SKM-1 (cell line): ENCODE results near the gene EMC8.
"Not testable (repeated sequence)": the region's sequence is repeated elsewhere in the genome, so short reads cannot be mapped to it uniquely, and the experiment has no call there.

ENCODE experiments used
- DNase-seq: peaks from one replicate; lab custom pipeline; 2025; ENCODE audit not compliant: unreplicated experiment; lab: John Stamatoyannopoulos, UW

Gene EMC8

DNA sequence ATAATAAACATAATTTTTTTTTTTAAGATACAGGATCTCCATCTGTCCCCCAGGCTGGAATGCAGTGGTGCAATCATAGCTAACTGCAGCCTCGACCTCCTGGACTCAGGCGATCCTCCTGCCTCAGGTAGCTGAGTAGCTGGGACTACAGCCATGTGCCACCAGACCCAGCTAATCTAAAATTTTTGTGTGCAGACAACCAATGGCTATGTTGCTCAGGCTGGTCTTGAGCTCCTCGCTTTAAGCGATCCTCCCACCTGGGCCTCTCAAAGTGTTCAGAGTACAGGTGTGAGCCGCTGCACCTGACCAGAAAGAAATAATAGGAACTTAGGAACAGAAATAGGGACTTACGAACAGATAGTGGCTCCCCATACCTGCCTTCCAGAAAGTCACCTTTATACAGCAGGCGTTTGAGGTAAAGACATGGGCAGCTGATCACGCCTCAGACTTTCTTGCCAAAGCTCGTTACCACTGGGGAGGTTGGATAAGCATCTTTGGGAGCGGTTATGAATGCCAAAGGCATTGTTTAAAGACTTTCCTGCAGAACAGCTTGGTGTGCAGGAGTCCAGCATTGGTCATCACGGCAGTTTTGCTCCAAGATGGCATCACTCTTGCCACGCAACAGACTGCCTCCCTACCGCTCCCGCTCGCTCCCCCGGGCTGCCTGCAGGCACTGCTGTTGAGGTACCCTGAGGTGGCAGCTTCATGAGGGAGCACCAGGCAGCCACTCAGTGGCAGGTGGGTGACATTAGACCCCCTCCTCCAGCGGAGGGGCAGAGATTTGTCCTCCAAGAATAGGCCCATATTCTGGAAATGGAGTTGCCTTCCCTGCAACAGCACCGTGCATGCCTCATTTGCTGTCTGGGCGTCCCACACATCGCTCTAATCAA is 13.7 kb upstream of the EMC8 start:
- no peak for DNase-seq

DNA sequence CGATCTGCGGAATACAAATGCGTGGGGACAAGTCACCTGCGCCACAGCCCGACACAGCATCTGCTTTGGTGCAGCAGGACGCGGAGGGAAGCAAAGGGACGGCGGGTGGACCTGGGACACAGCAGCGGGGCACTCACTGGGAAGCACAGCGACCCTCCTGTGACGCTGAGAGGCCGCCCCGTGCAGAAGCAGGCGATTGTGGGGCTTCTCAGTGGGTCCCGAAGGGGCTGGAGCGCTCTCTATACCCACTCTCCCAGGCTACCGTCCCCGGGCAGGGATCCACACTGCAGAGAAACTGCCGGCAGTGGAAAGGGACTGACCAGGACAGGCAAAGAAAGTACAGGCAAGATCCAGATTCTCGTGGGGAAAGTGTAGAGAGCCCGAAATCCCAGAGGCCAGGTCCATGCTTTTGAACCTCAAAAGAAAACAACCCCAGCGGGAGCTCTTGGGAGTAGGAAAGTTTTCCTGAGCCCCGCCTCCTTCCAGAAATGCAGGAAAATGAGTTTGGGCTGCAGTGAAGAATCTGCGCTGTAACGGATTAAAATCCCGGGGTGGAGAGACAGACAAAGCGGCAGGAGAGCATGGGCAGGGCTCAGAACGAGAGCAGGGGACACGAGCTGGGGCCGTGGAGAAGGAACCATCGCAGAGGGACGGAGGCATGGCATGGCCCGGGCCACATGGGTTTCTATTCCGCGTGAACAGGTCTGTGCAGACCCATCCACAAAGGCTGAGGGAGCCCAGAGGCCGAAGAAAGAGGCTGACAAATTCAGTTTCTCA is 12.9 kb upstream of the EMC8 start:
- DNase-seq, result no peak

DNA sequence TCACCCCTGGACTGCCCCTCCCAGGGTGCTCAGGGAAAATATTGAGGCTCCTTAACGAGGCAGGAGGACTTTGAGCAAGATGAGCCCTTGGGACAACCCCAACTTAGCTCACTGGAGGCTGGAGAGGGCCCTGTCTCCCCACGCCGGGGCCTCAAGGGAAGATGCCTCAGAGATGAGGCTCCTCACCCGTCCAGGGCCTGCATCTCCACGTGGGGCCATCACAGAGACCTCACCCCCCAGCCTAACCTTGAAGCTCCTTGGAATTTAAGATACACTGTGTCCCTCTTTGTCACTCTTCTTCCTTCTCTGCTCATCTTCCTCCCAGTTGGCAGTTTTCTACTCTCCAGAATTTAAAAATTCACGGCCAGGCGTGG is 11.4 kb upstream of the EMC8 start:
- DNase-seq, result no peak

DNA sequence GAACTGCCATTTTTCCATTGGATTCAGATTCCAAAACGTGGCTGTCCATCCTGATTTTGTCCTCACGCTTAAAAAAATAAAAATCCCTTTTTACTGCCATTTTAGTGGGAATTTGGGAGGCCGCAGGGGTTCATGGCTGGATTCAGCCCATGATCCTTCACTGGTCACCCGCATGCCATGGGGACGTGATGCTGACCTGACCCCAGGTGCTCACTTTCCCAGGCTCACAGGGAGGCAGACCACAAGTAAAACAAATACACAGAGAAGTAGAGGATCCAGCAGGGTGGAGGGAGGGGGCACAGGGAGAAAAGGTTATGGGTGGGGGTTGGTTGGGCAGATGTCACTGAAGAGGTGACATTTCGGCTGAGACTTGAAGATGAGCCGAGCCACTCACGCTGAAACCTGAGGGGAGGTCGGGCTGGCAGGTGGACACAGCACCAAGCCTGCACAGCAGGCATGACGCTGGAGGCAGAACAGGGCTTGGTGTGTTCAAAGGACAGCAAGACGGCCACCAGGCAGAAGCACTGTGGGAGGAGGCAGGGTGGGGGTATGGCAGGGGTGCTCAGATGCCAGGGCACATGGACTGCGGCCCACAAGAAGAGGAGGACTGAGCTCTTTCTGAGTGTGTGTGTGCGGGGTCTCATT is 10.9 kb upstream of the EMC8 start:
- DNase-seq, result no peak

DNA sequence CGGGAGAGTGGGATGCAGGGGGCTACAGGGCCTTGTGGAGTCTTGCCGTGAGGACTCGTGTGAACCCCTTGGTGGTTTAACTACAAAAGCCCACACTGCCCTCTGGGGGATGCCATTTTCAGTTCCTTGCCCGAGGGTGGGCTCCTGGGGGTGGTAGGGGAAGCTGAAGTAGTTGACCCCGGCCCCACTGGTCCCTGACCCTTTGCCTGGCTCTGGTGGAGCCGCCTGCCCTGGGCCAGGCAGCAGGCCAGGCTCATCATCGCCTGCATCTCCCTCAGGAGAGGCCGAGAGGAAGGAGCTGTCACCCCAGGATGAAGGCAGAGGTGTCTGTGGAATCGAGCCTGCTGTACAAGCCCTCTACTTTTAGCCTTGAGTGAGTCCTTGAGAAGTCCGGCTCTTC is 10.3 kb upstream of the EMC8 start:
- no peak for DNase-seq

DNA sequence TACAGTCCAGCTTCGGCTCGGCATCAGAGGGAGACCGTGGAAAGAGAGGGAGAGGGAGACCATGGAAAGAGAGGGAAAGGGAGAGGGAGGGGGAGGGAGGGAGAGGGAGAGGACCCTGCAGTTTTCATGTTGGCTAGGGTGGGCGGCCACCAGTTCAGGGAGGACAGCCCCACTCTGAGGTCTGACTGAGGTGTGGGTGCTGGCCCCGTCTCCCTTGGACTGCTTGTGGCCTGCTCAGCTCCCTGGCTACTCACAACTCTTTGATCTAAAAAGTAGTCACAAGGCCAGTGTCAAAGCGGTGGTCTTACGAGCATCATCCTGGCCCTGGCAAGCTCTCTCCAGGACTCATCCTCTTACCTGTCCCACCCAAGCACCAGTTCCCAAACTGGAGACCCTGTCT is 9.6 kb upstream of the EMC8 start:
- DNase-seq, result no peak

DNA sequence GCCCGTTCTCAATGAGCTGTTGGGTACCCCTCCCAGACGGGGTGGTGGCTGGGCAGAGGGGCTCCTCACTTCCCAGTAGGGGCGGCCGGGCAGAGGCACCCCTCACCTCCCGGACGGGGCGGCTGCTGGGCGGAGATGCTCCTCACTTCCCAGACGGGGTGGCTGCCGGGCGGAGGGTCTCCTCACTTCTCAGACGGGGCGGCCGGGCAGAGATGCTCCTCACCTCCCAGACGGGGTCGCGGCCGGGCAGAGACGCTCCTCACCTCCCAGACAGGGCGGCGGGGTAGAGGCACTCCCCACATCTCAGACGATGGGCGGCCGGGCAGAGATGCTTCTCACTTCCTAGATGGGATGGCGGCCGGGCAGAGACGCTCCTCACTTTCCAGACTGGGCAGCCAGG is 8.8 kb upstream of the EMC8 start:
- DNase-seq, result not testable (repeated sequence)

DNA sequence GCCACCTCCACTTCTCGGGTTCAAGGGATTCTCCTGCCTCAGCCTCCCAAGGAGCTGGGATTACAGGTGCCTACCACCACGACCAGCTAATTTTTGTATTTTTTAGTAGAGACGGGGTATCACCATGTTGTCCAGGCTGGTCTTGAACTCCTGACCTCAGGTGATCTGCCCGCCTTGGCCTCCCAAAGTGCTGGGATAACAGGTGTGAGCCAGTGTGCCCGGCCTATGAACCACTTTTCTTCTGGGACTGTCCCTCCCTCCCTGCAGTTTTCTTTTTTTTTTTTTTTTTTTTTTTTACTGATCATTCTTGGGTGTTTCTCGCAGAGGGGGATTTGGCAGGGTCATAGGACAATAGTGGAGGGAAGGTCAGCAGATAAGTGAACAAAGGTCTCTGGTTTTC is 8.0 kb upstream of the EMC8 start:
- not testable (repeated sequence) for DNase-seq

DNA sequence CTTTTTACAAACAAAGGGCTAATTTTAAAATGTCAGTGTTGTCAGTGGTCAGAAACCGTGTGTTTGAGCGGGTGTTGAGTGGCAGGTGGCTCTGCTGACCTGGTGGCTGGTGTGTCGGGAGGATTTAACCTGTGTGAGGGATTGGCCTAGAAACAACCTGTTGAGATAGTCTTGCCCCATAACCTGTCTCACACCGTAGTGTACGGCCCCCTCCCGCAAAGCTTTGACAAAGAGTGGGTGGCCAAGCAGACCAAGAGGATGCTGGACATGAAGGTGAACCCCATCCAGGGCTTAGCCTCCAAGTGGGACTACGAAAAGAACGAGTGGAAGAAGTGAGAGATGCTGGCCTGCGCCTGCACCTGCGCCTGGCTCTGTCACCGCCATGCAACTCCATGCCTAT is 7.2 kb upstream of the EMC8 start:
- no peak for DNase-seq

DNA sequence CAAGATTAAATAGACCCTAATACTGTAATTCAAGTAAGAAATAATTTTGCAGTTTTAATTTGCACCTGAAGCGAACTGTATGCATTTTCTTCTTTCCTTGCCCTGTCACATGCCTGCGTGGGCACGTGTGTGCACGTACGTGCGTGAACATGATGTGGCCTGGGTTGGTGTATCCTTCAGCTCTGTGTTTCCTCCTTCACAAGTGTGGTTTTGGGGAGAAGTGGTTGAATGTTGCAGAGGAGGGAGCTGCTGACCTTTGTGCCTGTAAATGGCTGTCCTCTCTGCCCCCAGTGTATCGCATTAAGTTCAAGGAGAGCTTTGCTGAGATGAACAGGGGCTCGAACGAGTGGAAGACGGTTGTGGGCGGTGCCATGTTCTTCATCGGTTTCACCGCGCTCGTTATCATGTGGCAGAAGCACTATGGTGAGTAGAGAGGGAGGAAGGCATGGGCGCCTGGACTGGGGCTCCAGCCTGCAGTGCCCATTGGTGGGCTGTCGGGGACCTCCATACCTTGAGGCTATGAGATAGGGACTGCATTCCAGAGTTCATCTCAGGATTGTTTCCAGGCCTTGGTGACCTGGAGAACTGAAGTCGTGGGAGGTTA is 6.2 kb upstream of the EMC8 start:
- no peak for DNase-seq

DNA sequence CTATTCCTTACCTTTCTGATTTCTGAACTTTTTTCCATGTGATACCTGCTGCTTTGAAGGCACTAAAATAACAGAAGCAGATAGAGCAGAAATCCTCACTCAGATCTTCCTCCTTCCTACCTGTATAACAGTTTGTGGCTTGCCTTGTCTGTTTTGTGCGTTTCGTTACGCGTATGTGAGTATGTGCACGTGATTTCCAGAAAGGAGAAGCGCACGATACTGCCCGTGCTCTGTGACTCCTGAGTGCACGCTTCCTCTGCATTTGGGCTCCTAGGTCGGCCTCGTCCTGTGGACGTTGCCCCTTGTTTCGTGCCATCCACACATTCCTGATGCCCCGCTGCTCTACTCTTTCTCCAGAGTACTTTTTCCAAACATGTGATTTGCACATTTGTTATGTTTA is 4.2 kb upstream of the EMC8 start:
- no peak for DNase-seq

DNA sequence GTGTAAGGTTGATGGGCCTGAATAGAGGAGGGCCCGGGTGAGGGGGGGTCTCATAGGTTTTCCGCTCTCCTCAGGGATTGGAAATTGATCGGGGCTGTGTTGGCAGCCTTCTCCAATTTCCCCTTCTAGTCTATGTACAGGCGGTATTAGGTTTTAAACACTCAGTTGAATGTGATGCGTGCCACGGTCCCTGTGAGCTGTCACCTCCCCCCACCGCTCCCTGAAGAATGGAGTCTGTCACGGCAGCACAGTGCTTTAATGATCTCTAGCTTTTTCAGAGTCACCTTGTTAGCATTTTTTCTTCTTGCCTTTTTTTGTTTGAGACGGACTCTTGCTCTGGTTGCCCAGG is 951 bp upstream of the EMC8 start:
- DNase-seq, result no peak

DNA sequence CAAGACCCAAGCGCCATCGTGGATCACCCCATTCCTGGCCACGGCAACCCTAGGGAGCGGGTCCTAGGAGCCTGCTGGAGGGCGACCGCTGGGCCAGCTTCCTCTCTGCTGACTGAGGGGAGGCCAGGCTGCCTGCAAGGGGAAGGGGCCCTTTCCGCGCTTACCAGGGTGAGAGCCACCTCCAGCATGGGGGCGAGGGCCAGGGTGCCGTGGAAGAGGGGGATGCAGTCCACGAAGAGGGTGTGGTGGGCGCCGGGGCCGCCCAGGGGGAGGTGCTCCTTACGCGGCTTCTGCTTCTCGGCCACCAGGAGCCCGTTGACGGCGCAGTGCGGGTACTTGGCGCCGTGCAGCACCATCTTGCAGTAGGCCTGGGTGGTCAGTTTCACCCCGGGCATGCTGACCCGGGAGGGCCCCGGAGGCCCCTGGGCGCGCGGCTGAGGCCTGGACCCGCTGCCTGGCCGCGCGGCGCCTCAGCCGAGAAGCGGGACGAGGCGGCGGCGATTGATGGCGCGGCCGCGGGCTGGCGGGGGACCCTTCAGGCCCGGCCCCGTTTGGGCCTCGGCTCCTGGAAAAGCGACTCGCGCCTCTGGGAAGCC is 345 bp downstream of the EMC8 start:
- DNase-seq, result no peak

DNA sequence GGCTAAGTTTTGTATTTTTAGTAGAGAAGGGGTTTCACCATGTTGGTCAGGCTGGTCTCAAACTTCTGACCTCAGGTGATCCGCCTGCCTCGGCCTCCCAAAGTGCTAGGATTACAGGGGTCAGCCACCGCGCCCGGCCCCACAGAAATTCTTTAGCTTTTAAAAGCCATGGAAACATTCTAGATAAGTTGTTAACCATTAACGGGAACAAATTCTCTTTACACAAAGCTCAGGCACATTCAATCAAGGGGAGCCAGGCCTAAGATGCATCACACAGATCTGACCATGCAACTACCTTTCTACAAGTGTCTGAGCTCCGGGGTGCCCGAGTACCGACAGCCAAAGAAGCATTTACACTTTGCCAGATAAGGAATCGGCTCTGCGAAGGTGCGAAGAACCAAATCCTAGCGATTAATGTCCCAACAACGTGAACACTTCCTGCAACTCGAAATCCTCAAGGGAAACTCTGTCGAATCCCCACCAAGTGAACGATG is 1.0 kb downstream of the EMC8 start:
- no peak for DNase-seq

DNA sequence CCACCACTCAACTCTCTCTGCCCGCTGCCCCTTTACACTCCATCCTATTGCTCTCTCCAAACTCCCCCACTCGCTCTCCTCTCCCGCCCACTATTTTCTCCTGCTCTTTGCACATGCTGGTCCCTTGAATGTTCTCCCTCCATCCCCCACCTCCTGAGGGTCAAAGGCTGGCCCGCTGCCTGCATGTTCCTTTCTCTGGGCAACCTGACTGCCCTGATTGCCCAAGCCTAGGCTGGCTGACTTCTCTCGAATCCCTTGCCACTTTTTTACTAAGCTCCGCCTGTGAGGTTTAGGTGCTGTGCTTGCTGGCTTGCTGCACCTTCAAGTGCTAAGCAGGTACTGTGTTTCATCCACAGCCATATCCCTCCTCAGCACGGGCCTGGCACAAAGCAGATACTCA is 2.7 kb downstream of the EMC8 start:
- DNase-seq, result no peak

DNA sequence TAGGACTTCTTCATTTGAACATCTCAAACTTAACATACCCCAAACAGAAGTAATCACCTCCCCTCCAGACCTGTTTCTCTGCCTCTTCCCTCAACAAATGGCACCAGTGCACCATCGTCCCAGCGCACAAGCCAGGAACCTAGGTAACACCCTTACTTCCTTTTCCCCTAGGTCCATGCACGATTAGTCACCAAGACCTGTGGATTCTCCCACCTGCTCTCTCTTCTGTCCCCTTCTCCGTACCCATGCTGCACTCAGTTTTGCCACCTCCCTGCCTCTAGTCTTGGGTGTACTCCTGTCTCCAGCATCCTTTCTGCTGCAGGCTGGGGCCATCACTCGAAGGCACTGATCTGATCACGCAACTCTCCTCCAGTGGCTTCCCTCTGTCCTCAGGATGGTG is 3.2 kb downstream of the EMC8 start:
- no peak for DNase-seq

DNA sequence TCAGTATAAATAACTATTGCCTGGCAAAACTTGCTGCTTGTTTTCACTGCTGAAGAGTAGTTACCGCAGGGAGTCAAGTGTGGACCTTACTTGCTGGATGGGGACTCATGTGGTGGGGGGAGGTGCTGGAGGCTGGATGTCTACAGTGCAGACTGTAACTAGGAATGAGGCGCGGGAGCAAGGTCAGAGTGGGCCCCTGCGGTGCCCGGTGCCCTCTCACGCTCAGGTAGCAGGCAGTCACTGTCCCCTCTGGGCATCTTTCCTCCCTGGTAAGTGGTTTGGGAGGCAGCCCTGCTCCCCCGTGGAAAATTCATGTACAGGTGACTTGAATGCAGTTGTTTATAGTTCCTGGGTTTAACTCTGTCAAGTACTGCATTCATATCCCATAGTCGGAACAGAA is 4.6 kb downstream of the EMC8 start:
- DNase-seq, result no peak

DNA sequence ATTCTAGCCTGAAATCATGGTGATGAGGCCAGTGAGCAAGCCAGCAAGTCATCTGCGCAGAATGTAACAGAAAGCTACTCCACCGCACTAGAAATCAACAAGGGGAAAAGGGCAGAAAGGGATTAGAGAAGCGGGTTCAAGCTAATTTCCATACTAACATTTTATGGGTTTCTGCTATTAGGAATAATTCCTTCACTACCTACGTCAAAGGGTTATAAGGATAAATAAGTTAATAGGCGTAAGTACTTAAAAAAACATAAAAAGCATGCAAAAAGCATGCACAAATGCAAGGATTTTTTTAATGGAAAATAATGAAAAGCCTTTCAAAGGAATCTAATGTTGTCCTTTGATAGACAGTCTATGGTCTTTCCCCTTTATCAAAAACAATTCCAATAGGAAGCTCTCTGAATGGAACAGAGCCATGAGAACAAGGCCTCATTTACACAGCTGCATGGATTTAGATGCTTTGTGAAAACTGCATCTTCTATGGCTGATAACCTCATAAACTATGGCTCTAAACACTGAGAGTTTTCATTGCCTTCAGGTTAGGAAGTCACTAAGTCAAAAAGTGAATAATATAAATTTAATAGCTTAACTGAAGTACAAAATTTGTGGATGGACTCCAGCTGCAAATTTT is 5.6 kb downstream of the EMC8 start:
- no peak for DNase-seq

DNA sequence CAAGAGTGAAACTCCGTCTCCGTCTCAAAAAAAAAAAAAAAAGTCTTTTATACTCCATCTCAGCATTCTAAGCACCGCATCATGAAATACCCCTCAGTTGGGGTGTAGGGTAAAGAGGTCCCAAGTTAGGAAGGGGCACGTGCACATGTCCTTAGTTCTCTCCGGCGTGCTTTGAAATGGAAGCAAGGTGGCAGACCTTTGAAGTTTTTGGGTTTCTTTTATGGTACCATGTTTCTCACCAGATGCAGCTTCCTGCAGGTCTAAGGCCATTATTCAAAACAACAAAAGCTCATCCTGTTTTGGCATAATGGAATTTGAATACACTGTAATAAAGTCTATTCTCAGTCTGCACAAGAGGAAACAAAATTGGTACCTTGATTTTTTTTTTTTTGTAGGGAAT is 9.6 kb downstream of the EMC8 start:
- no peak for DNase-seq

DNA sequence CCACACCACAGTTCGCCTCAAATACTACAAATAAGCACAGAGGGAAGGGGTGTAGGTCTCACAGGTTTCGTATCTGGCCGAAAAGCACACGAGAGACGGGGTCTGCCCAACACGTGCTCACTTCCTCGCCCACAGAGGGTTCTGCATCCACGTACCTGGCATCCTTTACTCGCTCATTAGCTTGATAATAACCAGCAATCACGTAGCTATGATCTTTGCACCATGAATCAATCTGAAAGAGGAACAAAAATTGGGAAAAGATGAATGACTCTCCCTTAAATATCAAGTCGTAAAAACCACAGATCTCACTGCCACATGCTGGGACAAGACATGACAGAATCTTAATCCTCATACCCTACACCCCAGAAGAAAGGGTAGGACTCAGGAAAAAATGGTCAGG is 10.5 kb downstream of the EMC8 start:
- no peak for DNase-seq

DNA sequence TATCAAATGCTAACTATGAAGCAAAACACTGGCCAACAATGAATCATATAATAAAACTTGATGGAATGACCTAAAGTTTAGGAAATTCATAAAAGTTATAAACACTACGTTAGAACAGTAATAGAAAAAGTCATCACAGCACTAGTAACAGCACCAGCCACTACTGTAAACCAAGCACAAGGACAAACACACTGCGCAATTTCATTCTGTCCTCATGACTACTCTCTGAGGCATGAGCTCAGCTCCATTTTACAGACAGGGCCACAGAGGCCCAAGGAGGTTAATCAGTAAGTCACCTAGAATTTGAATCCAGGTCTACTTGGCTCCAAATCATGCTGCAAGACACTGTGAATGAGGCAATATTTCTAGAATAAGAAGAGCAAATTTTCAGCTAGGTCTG is 13.4 kb downstream of the EMC8 start:
- no peak for DNase-seq
